HG02763 (cell line): ENCODE measurements around the gene AFDN.

Experiments
- ATAC-seq: cut with Tn5 transposase; IDR thresholded peaks from one replicate; pipeline ENCODE4 v1.9.1; 2021; ENCODE audit warnings: mild to moderate bottlenecking, moderate library complexity; ENCODE audit not compliant: unreplicated experiment

Gene AFDN

GRCh38 chr6:168015482-168016175 is 188.9 kb downstream of the AFDN start:
- ATAC-seq, result no peak

- ATAC-seq, result no peak
Measured at GRCh38 chr6:168016176-168016620, 189.5 kb downstream of the AFDN start.

DNA sequence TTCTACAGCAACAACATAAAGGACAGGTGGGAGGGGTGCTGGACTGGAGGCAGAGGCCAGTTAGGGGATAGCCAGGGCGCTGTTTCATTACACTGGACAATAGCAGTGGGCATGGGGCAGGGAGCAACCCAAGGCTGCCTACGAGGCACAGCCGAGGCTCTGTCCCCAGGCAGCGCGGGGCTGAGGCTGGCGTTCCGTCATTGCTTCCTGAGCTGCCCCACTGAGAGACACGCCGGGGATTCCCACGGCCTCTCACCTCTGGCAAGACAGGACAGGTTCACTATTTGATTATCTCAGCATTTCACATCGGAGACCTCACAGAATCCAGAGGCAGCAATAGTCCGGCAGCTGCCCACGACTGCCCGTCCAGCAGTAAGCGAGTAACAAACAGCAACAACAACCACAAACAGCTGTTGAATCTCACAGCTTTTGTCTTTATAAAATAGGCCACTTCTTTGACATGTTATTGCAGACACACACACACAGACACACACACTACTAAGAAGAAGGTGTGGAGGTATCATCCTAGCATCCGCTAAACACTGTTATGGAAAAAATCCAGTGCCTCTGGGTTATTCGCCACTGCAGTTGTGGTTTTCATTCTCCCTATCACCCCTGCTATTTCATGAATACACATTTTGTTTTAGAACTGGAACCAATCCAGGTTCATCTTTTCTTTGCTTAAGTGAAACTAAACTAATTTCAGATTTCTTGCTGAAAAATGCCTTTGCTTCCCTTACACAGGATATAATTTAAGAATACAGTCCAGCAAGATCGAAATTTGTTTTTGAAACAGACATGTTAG is 190.2 kb downstream of the AFDN start:
- no peak for ATAC-seq

DNA sequence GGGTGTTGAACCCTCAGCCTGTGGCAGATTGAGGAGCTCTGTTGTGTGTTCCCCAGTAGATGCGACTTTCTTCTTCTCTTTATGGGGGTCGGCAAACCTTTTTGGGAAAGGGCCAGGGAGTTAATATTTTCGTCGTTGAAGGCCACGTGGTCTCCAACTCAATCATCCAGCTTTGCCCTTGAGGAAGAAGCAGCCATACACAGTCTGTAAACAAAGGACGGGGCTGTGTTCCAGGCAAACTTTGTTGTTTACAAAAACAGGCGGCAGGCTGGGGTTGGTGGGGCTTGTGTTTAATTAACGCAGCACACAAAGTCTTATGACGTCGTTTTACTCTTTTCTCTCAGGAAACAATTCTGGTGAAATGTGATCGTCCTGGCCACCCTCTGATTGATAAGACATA is 190.9 kb downstream of the AFDN start:
- no peak for ATAC-seq

DNA sequence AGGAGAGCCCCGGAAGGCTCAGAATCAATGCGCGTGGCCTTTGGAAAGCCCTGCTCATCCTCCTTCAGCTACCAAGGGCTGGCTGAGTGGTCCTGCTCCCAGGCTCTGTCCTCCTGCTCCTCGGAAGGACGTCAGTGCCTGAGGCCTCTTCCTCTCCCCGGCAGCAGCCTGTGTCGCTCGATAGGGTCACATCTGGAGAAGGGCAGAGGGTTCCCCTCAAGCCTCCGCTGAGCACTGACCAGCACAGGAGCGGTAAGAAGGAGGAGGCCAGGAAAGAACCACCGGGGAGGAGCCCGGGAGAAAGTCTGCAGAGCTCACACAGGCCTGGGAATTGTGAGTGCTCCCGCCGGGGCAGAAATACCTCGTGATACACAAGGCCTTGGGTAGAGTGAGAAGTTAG is 192.0 kb downstream of the AFDN start:
- no peak for ATAC-seq

DNA sequence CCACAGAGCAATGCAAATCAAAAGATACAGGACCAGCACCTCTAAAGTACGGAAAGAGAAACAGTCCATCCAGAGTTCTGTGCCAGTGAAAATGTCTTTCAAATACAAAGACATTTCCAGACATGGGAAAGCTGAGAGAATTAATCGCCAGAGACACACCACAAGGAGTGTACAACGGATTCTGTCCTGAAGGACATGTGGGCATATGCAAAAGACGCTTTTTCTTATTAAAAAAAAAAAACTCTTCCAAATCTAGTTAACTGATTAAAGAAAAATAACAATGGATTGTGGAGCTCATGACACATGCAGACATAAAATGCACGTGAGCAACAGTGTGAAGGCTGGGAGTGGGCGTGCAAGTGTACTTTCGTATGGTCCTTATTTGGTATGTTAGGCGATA is 193.5 kb downstream of the AFDN start:
- no peak for ATAC-seq

DNA sequence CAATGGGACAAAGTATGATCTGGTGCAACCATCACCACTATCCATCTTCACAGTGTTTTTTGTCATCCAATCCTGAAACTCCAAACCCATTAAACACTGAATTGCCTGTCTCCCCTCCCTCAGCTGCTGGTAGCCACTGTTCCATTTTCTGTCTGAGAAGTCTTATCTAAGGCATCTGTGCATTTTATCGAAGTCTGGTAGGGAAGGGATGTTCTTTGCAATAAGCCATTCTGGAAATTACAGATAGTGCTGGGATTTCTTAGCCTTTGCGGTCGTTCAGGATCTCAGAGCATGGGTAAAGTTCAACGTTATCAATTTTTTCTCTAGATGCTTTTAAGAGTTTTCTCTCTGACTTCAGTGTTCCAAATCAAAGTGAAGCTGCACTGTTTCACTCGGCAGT is 194.9 kb downstream of the AFDN start:
- no peak for ATAC-seq
